EH (cell line): ENCODE measurements around the gene FYN.
A peak's percentile ranks its signal among the peaks of the same experiment; 100 is the strongest.

ENCODE experiments used
- DNase-seq: peaks from one replicate; pipeline ENCODE4 v3.0.0-alpha.2; 2015; ENCODE audit warnings: low read depth

The FYN gene

DNA sequence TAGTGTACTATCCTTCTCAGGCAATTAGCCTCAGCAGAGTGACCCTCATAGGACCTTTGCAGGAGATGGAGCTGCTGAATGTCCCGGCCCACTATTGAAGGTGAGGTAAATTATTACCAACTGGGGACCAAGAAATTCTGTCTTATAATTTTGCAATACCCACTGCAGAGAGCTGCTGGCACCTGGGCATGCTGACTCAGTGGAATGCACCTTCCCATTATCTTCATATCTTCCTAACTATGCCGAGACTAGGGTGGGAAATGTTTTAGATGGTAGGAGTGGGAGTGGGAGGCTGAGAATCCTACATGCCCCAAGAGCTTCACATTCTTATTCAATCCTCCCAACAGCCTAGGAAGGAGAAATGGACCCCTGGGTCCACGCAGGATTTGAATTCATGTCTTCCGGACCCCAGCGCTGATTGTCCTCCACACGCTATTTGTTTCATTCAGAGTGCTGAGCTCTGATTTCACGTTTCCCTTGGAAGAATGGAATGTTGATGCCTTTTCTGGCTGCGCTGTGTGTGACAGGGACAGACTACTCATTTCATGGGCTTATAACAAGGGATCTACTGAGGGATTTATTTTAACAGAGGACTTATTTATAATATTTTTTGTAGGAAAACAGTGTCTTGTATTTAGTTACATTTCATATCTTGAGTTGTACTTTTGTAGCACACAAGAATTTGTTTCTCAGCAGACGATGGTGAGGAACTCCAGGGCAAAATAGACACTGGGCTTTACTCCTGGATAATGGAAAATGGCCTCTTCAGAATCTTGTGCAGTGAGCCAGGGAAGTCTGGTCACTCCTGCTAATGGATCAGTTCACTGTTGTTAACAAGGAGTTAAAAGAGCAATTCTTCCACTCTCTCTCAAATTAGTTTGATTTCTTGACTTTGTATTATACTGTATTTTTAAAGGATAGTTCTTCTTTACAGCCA is 66.4 kb downstream of the FYN start:
- no peak for DNase-seq

DNA sequence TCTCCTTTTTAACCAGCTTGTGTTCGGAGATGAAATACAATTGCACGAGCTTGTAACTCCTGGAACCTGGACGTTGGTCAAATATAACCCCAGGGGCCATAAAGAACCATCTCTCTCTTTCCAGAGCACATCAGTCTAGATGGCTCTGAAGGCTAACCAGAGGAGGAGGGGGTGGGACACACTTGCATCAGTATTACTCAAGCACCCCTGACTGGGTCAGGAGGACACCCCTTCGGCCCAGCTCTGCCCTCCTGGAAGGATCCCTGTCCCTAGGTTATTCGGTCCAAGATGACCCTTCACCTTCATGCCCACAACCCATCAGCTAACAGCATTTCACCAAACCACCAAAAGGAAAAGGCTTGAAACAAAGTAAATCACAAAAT is 67.1 kb downstream of the FYN start:
- DNase-seq = no peak

DNA sequence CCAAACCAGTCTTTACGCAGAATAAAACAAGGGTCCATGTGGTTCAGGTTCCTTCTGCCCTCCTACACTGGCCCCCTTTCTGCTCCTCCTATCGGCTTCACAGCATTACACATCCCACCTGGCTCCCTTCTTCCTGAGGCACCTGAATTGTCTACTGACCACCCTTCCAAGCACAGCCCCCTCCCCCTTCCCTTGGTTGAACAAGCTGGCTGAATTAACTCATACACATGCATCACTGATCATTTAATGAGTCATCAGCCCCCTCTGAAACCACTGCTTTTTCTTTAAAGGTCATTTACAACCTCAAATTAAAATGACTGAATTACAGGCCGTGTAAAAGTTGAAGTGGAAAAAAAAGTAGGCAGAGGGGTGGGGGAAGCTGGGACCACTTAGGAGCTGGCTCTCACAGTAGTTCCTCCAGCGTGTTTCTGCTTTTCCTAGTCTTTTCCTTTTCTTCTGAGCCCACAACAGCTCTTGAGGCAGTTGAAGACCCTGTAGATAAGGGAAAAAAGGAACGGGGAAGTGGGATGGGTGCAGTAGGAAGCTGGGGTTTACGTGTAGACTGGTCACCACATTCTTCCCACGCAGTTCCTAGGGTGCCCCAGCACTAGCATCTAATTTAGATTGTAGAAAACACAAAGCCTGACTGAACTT is 67.6 kb downstream of the FYN start:
- peak; percentile 75 for DNase-seq

DNA sequence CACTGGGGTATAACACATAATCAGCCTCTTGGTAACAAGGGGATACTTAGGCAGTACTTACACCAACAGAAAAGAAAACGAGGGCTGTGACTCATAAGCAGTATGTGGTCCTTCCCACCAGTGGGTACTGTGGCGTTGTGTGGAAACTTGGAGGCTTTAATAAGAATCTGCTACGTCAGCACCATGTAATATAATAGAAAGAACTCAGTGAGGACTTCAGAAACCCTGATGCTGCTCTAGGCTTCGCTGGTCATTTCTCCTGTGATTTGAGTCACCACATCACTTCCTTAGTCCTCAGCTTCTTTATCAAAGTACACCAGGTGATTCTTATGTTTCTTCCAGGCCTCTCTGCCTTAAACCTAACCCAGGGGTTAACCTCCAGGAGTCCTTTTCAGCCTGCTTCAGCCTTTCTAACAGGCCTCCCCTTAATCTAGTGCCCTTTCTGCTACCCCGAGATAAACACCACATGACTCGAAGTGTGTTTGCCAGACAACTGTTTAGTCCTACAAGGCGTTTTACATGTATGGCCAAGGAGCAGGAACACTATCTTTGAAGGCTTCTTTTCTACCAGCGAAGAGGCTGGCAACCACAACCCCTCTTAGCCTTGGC is 68.5 kb downstream of the FYN start:
- DNase-seq = peak; percentile 68

DNA sequence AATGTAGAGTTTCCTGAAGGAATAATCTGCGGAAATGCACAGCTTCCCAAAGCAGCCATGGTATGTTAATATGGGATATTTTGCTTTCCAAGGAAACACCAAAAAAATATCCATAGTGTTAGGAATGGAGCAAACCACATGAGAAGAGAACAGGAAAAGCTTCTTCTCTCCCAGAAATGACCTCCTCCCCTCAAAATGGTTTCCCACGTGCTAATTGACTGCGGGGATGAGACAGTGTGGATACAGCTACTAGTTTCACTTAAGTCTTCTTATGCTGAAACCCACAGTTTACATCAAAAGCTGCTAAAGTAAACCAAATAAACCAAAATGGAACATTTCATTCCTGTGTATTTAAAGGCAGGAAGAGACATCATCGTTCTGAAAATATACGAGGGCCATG is 69.4 kb downstream of the FYN start:
- DNase-seq = peak; percentile 62

DNA sequence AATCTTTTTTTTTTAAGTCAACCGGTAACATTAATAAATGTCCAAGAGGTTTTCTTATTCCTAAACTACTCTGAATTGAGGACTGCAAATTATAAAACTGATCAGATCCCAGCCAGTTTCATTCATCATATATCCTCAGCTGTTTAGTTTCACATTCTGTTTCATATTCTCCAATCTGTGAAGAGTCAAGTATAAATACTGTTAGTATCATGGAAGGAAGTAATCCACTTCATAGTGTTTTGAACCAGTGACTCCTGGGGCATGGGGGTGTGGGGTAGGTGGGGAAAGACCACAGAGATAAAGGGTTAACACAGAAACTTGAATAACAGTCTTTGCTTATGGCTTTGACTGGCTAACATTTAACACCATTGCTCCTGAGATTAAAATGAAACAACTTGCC is 69.9 kb downstream of the FYN start:
- DNase-seq = no peak

DNA sequence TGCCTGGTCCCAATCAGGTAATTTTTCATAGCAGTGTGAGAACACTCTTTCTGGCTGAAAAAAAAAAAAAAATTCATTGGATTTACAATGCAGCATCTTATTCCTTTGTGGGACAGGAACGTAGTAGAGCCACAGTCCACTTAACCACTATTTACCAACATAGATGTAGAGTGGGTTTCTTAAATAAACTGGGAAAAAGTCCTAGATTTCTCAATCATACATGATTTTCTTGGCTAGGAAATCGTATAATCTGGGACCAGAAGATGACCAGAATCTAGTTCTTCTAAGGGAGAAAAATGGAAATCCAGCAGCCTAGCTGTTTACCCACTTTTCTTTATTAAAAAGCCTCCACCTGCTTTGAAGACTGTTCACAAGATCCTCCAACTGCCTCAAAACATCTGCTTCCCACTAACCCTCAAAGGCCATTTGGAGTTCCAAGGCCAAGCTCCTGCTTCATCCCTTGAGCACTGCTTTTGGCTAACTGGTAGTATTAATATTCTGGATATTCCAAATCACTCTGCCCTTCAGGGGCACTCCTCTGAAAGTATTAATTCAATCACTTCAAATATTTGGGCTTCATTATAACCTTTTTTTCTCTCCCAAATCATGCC is 70.4 kb downstream of the FYN start:
- no peak for DNase-seq

DNA sequence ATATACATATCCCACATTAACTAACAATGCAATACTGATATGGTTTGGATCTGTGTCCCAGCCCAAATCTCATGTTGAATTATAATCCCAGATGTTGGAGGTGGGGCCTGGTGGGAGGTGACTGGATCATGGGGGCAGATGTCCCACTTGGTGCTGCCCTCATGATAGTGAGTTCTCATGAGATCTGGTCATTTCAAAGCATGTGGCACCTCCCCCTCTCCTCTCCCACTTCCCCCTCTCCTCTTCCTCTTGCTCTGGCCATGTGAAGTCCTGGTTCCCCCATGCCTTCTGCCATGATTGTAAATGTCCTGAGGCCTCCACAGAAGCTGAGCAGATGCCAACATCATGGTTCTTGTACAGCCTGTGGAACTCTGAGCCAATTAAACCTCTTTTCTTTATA is 71.2 kb downstream of the FYN start:
- DNase-seq = no peak

DNA sequence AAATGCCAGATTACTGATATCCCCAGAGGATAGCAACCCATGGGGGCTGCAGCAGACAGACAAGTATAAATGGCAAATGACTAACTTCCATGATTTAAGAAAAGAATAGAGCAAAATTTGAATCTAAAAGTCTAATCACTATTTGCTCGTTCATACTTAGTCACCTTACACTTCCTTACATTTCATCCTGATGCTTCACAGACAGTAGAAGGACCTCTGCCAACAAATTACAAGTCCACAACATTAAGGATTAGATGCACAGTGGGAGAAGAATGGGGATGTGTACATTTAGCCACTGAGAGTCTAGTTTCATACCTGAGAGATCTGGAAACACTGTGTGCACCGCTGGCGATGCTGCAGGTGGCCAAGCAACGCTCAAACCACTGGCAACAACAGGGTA is 72.4 kb downstream of the FYN start:
- DNase-seq = peak; percentile 35

DNA sequence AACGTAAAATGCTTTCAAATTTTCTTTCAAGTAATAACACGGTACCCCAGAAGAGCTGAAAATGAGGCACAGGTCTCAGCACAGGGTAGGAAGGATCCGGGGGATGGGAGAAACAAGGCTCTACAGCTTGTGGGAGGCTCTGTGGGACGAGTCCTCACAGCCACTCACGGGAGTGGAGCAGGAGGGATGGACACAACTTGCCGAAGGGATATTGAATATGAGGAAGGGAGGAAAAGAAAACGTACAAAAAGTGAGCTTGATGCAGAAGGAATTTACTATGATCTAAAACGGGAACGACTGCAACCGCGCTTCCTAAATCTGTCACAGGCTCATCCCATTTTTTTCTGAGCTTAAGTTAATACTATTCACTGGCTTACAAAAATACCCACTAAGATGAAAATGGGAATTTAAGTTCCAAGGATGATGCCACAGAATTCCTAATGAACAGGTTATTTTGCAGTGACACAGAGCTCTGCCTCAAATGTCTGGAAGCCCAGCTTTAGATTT is 72.9 kb downstream of the FYN start:
- peak; percentile 17 for DNase-seq

DNA sequence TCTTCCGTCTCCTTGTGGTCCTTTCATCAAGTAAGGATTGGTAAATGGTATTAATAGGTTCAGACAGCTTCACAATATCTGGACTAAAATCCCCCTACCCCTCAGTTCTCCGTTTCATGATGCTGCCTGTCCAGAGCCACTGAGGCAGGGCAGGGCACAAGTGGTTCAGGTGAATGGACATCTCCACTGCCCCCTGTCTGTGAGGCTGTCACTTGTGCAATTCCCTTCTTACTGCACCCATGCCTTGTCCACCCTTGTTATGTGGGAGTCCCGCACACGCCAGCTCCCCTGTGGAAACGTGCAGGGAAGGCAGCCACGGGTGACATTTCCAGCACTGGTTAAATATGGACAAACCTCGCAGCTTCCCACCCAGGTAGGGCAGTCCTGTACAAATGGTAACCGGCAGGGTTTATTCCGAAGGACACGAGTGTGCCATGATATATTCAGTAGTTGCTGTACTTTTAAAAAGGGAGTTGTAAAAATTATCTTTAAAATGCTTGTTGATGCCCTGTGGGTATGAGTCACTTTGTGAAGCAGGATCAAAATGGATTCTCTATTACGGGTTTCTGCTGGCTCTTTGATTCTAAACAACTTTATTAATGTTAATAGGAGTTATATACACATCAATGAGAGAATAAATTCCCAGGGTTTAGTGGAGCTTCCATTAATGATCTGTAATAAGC is 73.5 kb downstream of the FYN start:
- peak; percentile 29 for DNase-seq

DNA sequence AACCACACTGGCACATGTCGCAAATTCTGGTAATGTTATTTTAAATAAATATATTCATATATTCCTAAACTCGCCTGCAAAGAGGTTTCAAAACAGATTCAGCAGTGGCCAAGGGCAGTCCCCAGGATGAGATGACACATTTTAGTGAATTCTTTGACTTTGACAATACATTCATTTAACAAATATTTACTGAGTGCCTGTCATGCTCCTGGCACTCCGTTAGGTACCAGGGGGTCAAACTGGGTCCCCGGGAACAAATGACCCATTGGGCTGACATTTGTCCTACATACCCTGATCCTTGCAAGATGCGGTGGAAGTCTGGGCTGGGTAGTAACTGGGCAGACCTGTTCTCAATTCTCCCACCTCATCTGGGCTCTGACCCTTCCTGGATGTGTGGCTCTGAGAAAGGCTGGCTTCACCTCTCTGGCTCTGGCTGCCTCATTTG is 74.9 kb downstream of the FYN start:
- DNase-seq = peak; percentile 43

DNA sequence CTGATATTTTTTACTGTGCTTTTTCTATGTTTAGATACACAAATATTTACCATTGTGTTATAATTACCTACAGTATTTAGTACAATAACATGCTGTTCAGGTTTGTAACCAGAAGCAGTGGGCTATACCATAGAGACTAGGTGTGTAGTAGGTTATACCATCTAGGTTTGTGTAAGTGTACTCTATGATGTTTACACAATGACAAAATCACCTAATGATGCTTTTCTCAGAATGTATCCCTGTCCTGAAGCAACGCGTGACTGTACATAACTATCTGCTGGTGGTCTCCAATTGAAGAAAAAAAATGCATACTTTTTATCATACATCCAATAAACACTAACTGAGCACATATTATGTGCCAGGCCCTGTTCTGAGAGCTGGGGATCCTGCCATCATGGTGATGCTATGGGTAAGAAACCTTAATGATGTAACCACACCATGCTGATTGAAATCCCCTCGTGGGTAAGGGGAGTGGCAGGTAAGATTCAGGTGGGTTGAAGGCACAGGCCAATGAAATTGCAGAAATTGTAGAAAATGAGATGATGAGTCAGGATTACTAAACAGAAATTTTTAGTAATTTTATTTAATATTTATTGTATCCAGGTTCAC is 76.8 kb downstream of the FYN start:
- DNase-seq = no peak

DNA sequence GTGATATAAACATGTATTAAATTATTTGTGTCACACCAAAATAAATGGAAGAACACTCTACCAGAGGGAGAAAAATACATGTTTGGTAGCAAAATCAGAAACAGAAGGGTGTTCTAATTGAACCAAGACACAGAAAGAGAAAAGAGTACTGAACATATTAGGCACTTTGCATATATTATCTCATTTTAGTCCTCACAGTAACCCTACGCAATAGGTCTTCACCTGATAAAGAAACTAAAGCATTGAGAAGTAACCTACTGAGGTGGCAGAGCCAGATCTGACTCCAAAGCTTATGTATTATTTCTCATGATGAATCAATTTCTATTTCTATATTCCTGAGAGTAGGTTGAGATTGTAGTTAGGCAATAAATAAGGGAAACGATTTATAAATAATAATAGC is 77.7 kb downstream of the FYN start:
- no peak for DNase-seq

DNA sequence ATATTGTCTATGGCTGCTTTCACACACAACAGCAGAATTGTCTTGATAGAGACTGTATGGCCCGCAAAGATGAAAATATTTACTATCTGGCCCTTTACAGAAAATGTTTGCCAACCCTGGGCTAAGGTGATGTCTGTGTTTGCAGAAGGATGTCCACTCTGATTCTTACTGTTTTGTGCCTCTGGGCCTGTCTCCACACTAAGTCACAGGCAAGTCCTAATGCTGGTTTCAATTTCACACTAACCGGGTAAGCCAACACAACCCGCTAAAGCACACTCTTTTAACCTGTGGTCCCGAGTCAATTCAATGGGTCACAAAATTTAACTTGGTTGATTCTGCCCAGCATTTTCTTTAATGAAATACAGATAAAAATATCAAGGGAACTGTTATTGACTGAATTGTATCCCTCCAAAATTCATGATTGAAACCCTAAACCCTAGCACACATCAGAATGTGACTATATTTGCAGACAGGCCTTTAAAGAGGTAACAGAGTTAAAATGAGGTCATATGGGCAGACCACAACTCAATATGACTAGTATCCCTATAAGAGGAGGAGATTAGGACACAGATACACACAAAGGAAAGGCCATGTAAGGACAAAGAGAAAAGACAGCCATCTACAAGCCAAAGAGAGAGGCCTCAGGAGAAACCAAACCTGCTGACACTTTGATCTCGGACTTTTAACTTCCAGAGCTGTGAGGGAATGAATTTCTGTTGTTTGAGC is 78.4 kb downstream of the FYN start:
- DNase-seq = no peak

DNA sequence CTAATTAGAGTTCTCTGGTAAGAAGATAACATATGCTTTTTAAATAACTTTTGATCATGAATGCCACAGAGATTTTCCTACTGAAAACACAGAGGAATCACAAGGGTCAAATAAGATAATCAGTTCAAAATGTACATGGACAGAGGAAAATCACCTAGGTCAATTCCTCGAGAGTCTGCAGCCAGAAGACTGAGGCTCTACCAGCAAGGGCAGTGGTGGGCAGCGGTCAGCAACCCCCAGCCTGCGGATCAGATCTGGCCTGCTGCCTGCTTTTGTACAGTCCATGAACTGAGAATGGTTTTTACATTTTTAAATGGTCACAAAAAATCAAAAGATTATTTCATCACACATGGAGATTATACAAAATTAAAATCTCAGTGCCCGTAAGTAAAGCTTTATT is 79.0 kb downstream of the FYN start:
- no peak for DNase-seq

DNA sequence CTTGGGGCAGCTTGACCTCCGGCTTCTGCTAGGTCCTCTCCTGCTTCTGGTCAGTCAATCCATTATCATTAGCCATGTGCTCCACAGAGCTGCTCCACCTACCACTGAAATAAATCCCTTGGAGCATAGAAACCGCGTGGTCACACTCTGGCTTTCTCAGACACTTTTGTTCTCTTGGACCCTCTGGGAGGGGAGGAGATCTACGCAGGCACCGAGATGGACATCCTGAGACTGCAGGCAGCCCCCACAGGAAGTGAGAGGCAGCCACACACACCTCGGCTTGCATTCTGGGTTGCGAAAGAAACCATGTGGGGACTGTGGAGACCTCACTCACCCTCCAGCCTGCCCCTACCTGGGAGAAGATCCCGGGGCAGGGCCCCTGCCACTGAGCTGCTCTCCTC is 79.5 kb downstream of the FYN start:
- DNase-seq = no peak

DNA sequence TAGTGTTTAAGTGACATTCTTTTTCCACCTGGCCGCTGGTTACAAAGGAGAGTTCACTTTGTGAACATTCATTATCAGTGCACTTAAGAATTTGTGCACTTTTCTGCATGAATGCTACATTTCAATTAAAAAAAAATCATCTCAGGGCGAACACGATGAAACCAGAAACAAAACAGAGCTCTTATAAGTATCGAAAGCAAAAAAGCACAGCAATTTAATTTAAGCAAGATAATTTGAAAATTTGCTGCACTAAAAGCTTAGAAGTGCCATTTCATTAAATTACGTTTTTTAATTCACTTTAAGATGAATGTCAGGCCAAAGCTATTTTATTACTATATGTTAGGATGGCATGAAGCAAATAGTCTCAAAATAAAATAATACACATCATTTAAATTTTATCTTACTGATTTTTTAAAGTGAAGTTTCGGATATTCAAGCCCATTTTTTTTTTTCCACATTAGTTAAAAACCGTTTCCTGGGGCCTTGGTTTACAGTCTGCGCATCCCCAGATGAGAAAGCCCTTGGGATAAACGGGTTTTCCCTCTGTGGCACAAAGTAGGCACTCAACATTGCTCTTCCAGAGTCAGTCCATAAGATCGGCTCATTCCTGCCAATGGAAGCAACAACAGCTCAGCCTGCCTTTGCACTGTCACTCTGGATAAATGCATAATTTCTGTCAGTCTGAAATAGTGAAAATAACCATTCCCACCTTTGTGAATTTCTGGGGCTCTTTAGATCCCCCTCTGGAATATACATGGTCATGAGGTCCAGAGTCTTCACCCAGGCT is 80.1 kb downstream of the FYN start:
- no peak for DNase-seq

DNA sequence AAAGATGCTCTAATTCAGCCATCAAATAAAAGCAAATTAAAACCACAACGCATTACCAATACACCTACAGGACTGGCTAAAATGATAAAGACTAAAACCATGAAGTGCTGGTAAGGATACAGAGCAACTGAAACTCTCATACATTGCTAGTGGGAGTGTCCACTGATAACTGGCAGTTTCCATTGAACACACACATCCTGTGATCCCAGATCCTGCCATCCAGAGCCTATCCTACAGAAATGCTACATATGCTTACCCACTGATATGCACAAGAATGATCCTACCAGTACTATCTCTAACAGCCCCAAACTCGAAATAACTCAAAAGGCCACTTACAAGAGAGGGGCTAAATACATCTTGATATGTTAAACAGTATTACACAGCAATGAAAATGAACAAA is 81.0 kb downstream of the FYN start:
- DNase-seq = no peak

DNA sequence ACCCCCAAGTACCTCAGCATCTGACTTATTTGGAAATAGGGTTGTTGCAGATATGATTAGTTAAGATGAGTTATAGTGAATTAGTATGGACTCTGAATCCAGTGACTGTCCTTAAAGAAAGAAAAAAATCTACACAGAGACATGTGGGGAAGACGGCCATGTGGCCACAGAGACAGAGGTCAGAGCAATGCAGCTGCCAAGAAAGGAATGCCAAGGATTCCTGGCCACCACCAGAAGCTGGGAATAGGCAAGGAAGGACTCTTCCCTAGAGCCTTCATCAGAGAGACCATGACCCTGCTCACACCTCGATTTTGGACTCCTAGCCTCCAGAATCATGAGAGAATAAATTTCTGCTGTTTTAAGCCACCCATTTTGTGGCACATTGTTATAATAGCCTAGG is 81.8 kb downstream of the FYN start:
- DNase-seq = peak; percentile 89
